HepG2 (cell line): ENCODE results near the gene KSR1. TPM values are rescaled to one million over a fixed set of nuclear protein-coding genes. Genes with fewer than 3 reads are reported as not detected.

Experiments
- CBX5 ChIP-seq: sonication (generic); formaldehyde crosslinking; IDR thresholded peaks from 2 replicates; pipeline ENCODE4 v1.4.0; 2020; ENCODE audit warnings: missing genetic modification reagents, borderline replicate concordance
- ELF1 ChIP-seq: sonication (generic); formaldehyde crosslinking; IDR thresholded peaks from 2 replicates; pipeline ENCODE4 v1.4.0; 2020; ENCODE audit warnings: missing genetic modification reagents
- FOSL1 ChIP-seq: sonication (generic); formaldehyde crosslinking; IDR thresholded peaks from 2 replicates; pipeline ENCODE4 v1.9.0; 2021; ENCODE audit warnings: missing genetic modification reagents, borderline replicate concordance
- HDAC2 ChIP-seq: sonication (generic); formaldehyde crosslinking; IDR thresholded peaks from 2 replicates; pipeline ENCODE4 v1.4.0; 2020; ENCODE audit warnings: missing genetic modification reagents
- HMG20A ChIP-seq: IDR thresholded peaks from 2 replicates; pipeline ENCODE4 v1.6.1; 2016; ENCODE audit warnings: borderline replicate concordance
- KDM3A ChIP-seq: IDR thresholded peaks from 2 replicates; pipeline ENCODE4 v1.6.1; 2018; ENCODE audit warnings: low read depth, missing compliant biosample characterization
- NBN ChIP-seq: fragments of 450-650 bp; conservative IDR thresholded peaks from 2 replicates; pipeline ENCODE4 v1.6.1; 2017
- NFE2 ChIP-seq: sonication (generic); formaldehyde crosslinking; IDR thresholded peaks from 2 replicates; pipeline ENCODE4 v1.4.0; 2020; ENCODE audit warnings: missing genetic modification reagents
- ONECUT2 ChIP-seq: sonication (generic); formaldehyde crosslinking; IDR thresholded peaks from 2 replicates; pipeline ENCODE4 v1.4.0; 2020; ENCODE audit warnings: missing genetic modification reagents
- SP2 ChIP-seq: sonication (generic); formaldehyde crosslinking; IDR thresholded peaks from 2 replicates; pipeline ENCODE4 v1.5.1; 2020; ENCODE audit warnings: mild to moderate bottlenecking, missing genetic modification reagents
- SP5 ChIP-seq: IDR thresholded peaks from 2 replicates; pipeline ENCODE4 v1.6.1; 2016; ENCODE audit warnings: low read depth, borderline replicate concordance
- ZNF256 ChIP-seq: sonication (generic); formaldehyde crosslinking; conservative IDR thresholded peaks from 2 replicates; pipeline ENCODE4 v1.4.0; 2020; ENCODE audit warnings: missing genetic modification reagents
- ZNF557 ChIP-seq: sonication (generic); formaldehyde crosslinking; IDR thresholded peaks from 2 replicates; pipeline ENCODE4 v1.4.0; 2020; ENCODE audit warnings: missing genetic modification reagents
- ZNF607 ChIP-seq: sonication (generic); formaldehyde crosslinking; IDR thresholded peaks from 2 replicates; pipeline ENCODE4 v1.5.1; 2020; ENCODE audit warnings: missing genetic modification reagents, mild to moderate bottlenecking, borderline replicate concordance
- polyA plus RNA-seq, 8 experiments: library from polyadenylated mRNA; depleted of rRNA in 3 of 8; stranded (reverse) in 7 of 8; unstranded in 1 of 8; fragments of >200 nt; fragmentation: Illumina TruSeq in 4 of 8; extraction: Trizol in 4 of 8; gene quantifications; 2 replicates each; pipeline versions ENCODE4 v1.2.1 to v1.2.3, GENCODE V29; 2011 to 2016; ENCODE audit warnings: low read depth in 4 of 8, missing spikeins in 1 of 8, mixed read lengths in 1 of 8; ENCODE audit not compliant: insufficient read depth in 1 of 8
- total RNA-seq, 5 experiments: library from RNA; depleted of rRNA; stranded (reverse); fragments of >200 nt; fragmentation: Illumina TruSeq; extraction: Trizol; gene quantifications; 2 replicates each; pipeline ENCODE4 v1.2.3, GENCODE V29; 2016; ENCODE audit warnings: low read depth in 1 of 5
- TF ChIP-seq, protein P1 (sequence below): sonication (generic); formaldehyde crosslinking; IDR thresholded peaks from 2 replicates; pipeline ENCODE4 v1.8.0; 2022; ENCODE audit warnings: missing genetic modification reagents, mild to moderate bottlenecking, inconsistent platforms, borderline replicate concordance
- TF ChIP-seq, protein P2 (sequence below): sonication (generic); formaldehyde crosslinking; IDR thresholded peaks from 2 replicates; pipeline ENCODE4 v1.4.0; 2020; ENCODE audit warnings: missing genetic modification reagents
- TF ChIP-seq, protein P3 (sequence below): sonication (generic); formaldehyde crosslinking; IDR thresholded peaks from 2 replicates; pipeline ENCODE4 v1.8.0; 2022; ENCODE audit warnings: low read depth, missing genetic modification reagents
- TF ChIP-seq, protein P4 (sequence below): sonication (generic); formaldehyde crosslinking; IDR thresholded peaks from 2 replicates; pipeline ENCODE4 v1.5.1; 2020; ENCODE audit warnings: mild to moderate bottlenecking, missing genetic modification reagents, borderline replicate concordance

KSR1 gene
- total and polyA plus RNA-seq, 2 of the 13 experiments (the other 11 are each of a cell fraction or from before 2014, with no cell fraction given), result 10.1 to 16.6 TPM

DNA sequence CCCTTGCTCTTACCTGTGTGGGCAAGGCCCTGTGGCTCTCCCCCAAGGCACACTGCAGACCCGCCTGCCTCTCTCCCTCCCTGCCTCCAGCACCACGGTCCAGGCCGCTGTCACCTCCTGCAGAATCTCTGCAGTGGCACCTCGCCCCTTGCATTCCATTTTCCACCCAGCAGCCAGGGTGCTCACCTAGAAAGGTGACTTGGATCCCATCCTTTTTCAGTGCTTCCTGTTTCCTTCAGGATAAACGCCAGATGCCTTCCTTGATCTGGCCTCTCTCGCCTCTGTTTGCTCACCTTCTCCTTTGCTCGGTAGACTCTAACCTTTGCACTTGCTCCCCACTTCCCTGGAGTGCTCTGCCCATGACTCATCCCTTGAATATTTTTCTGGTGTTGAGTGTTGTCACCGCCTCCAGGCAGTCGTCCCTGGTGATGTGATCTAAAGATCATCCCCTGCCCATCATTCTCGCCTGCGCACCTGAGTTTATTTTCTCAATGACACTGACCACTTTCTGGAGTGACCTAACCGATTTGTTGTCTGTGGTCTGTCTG is 95.5 kb downstream of the KSR1 start (continued):
- TF ChIP-seq SP5 (CRISPR knock-in tag), result 0 out of 2 replicates have a peak, but pooled peaks have one; percentile 24
- TF ChIP-seq ZNF256 (CRISPR knock-in tag), result no peak
- TF ChIP-seq HMG20A (CRISPR knock-in tag), result peak; percentile 72; the same call in 1 of the 2 replicates
- TF ChIP-seq ELF1 (CRISPR knock-in tag), result peak; percentile 39; the same call in 1 of the 2 replicates
- peak; percentile 90 for TF ChIP-seq HDAC2
- TF ChIP-seq SP2 (CRISPR knock-in tag), result no peak
- TF ChIP-seq, protein P1, sequence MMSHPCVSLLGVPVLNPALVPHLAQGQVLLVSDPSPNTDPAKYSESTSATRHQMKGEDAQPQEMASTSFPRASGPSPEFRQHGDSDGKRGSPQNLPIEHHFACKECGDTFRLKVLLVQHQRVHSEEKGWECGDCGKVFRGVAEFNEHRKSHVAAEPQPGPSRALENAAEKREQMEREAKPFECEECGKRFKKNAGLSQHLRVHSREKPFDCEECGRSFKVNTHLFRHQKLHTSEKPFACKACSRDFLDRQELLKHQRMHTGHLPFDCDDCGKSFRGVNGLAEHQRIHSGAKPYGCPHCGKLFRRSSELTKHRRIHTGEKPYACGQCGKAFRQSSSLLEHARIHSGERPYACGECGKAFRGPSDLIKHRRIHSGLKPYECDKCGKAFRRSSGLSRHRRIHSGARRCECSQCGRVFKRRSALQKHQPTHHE (CRISPR knock-in tag), result no peak
- no peak for TF ChIP-seq ZNF557 (CRISPR knock-in tag)
- no peak for TF ChIP-seq NFE2
- peak; percentile 96 for TF ChIP-seq FOSL1 (CRISPR knock-in tag)
- TF ChIP-seq ZNF607 (CRISPR knock-in tag), result no peak
- TF ChIP-seq, protein P2, sequence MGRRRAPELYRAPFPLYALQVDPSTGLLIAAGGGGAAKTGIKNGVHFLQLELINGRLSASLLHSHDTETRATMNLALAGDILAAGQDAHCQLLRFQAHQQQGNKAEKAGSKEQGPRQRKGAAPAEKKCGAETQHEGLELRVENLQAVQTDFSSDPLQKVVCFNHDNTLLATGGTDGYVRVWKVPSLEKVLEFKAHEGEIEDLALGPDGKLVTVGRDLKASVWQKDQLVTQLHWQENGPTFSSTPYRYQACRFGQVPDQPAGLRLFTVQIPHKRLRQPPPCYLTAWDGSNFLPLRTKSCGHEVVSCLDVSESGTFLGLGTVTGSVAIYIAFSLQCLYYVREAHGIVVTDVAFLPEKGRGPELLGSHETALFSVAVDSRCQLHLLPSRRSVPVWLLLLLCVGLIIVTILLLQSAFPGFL (CRISPR knock-in tag), result no peak
- TF ChIP-seq, protein P3, sequence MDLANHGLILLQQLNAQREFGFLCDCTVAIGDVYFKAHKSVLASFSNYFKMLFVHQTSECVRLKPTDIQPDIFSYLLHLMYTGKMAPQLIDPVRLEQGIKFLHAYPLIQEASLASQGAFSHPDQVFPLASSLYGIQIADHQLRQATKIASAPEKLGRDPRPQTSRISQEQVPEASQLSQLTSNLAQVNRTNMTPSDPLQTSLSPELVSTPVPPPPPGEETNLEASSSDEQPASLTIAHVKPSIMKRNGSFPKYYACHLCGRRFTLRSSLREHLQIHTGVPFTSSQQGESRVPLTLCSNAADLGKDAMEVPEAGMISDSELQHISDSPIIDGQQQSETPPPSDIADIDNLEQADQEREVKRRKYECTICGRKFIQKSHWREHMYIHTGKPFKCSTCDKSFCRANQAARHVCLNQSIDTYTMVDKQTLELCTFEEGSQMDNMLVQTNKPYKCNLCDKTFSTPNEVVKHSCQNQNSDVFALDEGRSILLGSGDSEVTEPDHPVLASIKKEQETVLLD (CRISPR knock-in tag), result no peak
- TF ChIP-seq ONECUT2 (CRISPR knock-in tag), result no peak
- no peak; the same call in 1 of the 2 replicates for TF ChIP-seq CBX5 (CRISPR knock-in tag)
- no peak for TF ChIP-seq NBN
- TF ChIP-seq, protein P4, sequence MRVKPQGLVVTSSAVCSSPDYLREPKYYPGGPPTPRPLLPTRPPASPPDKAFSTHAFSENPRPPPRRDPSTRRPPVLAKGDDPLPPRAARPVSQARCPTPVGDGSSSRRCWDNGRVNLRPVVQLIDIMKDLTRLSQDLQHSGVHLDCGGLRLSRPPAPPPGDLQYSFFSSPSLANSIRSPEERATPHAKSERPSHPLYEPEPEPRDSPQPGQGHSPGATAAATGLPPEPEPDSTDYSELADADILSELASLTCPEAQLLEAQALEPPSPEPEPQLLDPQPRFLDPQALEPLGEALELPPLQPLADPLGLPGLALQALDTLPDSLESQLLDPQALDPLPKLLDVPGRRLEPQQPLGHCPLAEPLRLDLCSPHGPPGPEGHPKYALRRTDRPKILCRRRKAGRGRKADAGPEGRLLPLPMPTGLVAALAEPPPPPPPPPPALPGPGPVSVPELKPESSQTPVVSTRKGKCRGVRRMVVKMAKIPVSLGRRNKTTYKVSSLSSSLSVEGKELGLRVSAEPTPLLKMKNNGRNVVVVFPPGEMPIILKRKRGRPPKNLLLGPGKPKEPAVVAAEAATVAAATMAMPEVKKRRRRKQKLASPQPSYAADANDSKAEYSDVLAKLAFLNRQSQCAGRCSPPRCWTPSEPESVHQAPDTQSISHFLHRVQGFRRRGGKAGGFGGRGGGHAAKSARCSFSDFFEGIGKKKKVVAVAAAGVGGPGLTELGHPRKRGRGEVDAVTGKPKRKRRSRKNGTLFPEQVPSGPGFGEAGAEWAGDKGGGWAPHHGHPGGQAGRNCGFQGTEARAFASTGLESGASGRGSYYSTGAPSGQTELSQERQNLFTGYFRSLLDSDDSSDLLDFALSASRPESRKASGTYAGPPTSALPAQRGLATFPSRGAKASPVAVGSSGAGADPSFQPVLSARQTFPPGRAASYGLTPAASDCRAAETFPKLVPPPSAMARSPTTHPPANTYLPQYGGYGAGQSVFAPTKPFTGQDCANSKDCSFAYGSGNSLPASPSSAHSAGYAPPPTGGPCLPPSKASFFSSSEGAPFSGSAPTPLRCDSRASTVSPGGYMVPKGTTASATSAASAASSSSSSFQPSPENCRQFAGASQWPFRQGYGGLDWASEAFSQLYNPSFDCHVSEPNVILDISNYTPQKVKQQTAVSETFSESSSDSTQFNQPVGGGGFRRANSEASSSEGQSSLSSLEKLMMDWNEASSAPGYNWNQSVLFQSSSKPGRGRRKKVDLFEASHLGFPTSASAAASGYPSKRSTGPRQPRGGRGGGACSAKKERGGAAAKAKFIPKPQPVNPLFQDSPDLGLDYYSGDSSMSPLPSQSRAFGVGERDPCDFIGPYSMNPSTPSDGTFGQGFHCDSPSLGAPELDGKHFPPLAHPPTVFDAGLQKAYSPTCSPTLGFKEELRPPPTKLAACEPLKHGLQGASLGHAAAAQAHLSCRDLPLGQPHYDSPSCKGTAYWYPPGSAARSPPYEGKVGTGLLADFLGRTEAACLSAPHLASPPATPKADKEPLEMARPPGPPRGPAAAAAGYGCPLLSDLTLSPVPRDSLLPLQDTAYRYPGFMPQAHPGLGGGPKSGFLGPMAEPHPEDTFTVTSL (CRISPR knock-in tag), result peak; percentile 43; the same call in 1 of the 2 replicates
- no peak for TF ChIP-seq KDM3A (CRISPR knock-in tag)
